HFFc6 (cell line): ENCODE data around the gene CUX1. TPM values are rescaled to one million over a fixed set of nuclear protein-coding genes. Genes with fewer than 3 reads are reported as not detected.

Experiments
- DNase-seq: peaks from one replicate; pipeline ENCODE4 v3.0.0-alpha.2; 2018
- H3K27ac Mint-ChIP-seq: 2 replicates; pipeline ENCODE4 v1.8.0; 2020; ENCODE audit warnings: mild to moderate bottlenecking, mixed read lengths
- H3K27me3 Mint-ChIP-seq: 2 replicates; pipeline ENCODE4 v1.8.0; 2021; ENCODE audit warnings: mild to moderate bottlenecking, moderate library complexity, mixed read lengths; ENCODE audit not compliant: insufficient read depth
- H3K36me3 Mint-ChIP-seq: 2 replicates; pipeline ENCODE4 v1.8.0; 2021; ENCODE audit warnings: low read depth, mixed read lengths
- H3K4me1 Mint-ChIP-seq: 2 replicates; pipeline ENCODE4 v1.8.0; 2020; ENCODE audit warnings: low read depth, mixed read lengths
- H3K4me3 Mint-ChIP-seq: 2 replicates; pipeline ENCODE4 v1.8.0; 2020; ENCODE audit warnings: mild to moderate bottlenecking, moderate library complexity, mixed read lengths
- H3K9me3 Mint-ChIP-seq: 2 replicates; pipeline ENCODE4 v1.8.0; 2020; ENCODE audit warnings: mild to moderate bottlenecking, mixed read lengths
- CTCF ChIP-seq: fragments of 200-600 bp; sonication (generic); IDR thresholded peaks from 2 replicates; pipeline ENCODE4 v1.5.0; 2021; ENCODE audit warnings: antibody characterized with exemption, mild to moderate bottlenecking
- total RNA-seq, 6 experiments: library from RNA; stranded (reverse); fragmentation: NEBNext Ultra II Directional; extraction: Animal tissue kit (Norgen Biotek cat#: 25700); gene quantifications; 2 replicates in 1 of 6; 3 replicates in 5 of 6; pipeline ENCODE4 v1.2.3, GENCODE V29; 2021

The CUX1 gene
- total RNA-seq, 6 experiments from 2014 or later = 46.9 to 64.2 (median 51.6) TPM

GRCh38 chr7:102095321-102096011 lies 278.0 kb downstream of the CUX1 start:
- no peak overlapping the region for H3K4me3 Mint-ChIP-seq
- peaks cover 12% of the 10 kb centered on the region for H3K36me3 Mint-ChIP-seq
- H3K27me3 Mint-ChIP-seq = no peaks in the 10 kb centered on the region
- no peak for DNase-seq
- peak overlapping the region; percentile 38; the same call in 1 of the 2 replicates for H3K27ac Mint-ChIP-seq
- TF ChIP-seq CTCF = no peak
- no peaks in the 10 kb centered on the region for H3K9me3 Mint-ChIP-seq
- H3K4me1 Mint-ChIP-seq = peaks cover 24% of the 10 kb centered on the region

GRCh38 chr7:102096012-102096332 lies 278.5 kb downstream of the CUX1 start:
- peaks cover 12% of the 10 kb centered on the region for H3K36me3 Mint-ChIP-seq
- peaks cover 24% of the 10 kb centered on the region for H3K4me1 Mint-ChIP-seq
- no peak for DNase-seq
- no peaks in the 10 kb centered on the region for H3K27me3 Mint-ChIP-seq
- TF ChIP-seq CTCF = no peak
- no peak overlapping the region for H3K27ac Mint-ChIP-seq
- no peak overlapping the region for H3K4me3 Mint-ChIP-seq
- H3K9me3 Mint-ChIP-seq = no peaks in the 10 kb centered on the region

- Mint-ChIP-seq H3K27ac (peak overlapping the region; percentile 24; the same call in 1 of the 2 replicates), H3K4me3 (no peak overlapping the region), H3K4me1 (peaks cover 24% of the 10 kb centered on the region), H3K36me3 (peaks cover 11% of the 10 kb centered on the region), H3K27me3 (no peaks in the 10 kb centered on the region), H3K9me3 (no peaks in the 10 kb centered on the region)
- no peak for TF ChIP-seq CTCF
- DNase-seq = no peak
Observed at GRCh38 chr7:102096706-102097427, 279.4 kb downstream of the CUX1 start.

- DNase-seq = peak; percentile 18
- no peak overlapping the region for H3K4me3 Mint-ChIP-seq
- peak overlapping the region; percentile 24; the same call in 1 of the 2 replicates for H3K27ac Mint-ChIP-seq
- peaks cover 5% of the 10 kb centered on the region; the same call in 1 of the 2 replicates for H3K36me3 Mint-ChIP-seq
- no peaks in the 10 kb centered on the region for H3K9me3 Mint-ChIP-seq
- TF ChIP-seq CTCF = no peak
- no peaks in the 10 kb centered on the region for H3K27me3 Mint-ChIP-seq
- peaks cover 24% of the 10 kb centered on the region for H3K4me1 Mint-ChIP-seq
Observed at GRCh38 chr7:102097601-102098161, 280.3 kb downstream of the CUX1 start.

- TF ChIP-seq CTCF = no peak
- Mint-ChIP-seq H3K27me3 (no peaks in the 10 kb centered on the region), H3K9me3 (no peaks in the 10 kb centered on the region), H3K4me3 (no peak overlapping the region), H3K27ac (no peak overlapping the region), H3K36me3 (peaks cover 10% of the 10 kb centered on the region; the same call in 1 of the 2 replicates), H3K4me1 (peaks cover 17% of the 10 kb centered on the region)
- no peak for DNase-seq
Observed at GRCh38 chr7:102098986-102099385, 281.6 kb downstream of the CUX1 start.
